ENCODE results near the gene TIMM13. TPM values are rescaled to one million over a fixed set of nuclear protein-coding genes. Genes with fewer than 3 reads are reported as not detected.
"Not testable (repeated sequence)": the region's sequence is repeated elsewhere in the genome, so short reads cannot be mapped to it uniquely, and the experiment has no call there.

TIMM13 gene
- total and polyA plus RNA-seq, 2 donors from 2014 or later = 69.7 to 188 TPM

DNA sequence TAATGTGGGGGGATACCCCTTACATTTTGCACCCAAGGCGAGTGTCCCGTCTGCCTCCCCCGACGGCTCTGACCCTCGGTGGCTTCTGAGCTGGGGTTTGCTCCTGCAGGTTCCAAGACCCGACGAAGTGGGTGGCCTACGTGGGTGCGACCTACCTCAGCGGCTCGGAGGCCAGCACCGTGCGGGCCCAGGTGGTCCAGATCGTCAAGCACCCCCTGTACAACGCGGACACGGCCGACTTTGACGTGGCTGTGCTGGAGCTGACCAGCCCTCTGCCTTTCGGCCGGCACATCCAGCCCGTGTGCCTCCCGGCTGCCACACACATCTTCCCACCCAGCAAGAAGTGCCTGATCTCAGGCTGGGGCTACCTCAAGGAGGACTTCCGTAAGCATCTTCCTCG, 19.1 kb downstream of the TIMM13 start:
- H3K27ac ChIP-seq (ENCODE audit: low read depth in 2 of 2, low read length in 2 of 2) = no peak overlapping the region
- H3K9ac ChIP-seq (ENCODE audit: low read length in 3 of 3) = no peak overlapping the region
- no peaks in the 10 kb centered on the region for H3K4me1 ChIP-seq (ENCODE audit: control insufficient read depth in 2 of 3, insufficient read depth in 2 of 3, low read depth in 1 of 3, low read length in 3 of 3)
- H3K9me3 ChIP-seq (ENCODE audit: control insufficient read depth in 2 of 3, insufficient read depth in 1 of 3, low read length in 3 of 3) = no peaks in the 10 kb centered on the region
- TF ChIP-seq, protein P1, sequence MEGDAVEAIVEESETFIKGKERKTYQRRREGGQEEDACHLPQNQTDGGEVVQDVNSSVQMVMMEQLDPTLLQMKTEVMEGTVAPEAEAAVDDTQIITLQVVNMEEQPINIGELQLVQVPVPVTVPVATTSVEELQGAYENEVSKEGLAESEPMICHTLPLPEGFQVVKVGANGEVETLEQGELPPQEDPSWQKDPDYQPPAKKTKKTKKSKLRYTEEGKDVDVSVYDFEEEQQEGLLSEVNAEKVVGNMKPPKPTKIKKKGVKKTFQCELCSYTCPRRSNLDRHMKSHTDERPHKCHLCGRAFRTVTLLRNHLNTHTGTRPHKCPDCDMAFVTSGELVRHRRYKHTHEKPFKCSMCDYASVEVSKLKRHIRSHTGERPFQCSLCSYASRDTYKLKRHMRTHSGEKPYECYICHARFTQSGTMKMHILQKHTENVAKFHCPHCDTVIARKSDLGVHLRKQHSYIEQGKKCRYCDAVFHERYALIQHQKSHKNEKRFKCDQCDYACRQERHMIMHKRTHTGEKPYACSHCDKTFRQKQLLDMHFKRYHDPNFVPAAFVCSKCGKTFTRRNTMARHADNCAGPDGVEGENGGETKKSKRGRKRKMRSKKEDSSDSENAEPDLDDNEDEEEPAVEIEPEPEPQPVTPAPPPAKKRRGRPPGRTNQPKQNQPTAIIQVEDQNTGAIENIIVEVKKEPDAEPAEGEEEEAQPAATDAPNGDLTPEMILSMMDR (IDR thresholded peaks at IDR 0.05; ENCODE audit: borderline replicate concordance, extremely low read depth, insufficient read depth) = no peak
- intact Hi-C loops (cut with DNase I) = no loop called here
- DNase-seq = no peak
- no peaks in the 10 kb centered on the region for H3K27me3 ChIP-seq (ENCODE audit: control insufficient read depth, insufficient read depth, low read length)
- no peaks in the 10 kb centered on the region for H3K36me3 ChIP-seq (ENCODE audit: control insufficient read depth in 2 of 3, insufficient read depth in 3 of 3, low read length in 3 of 3)
- H3K4me3 ChIP-seq (ENCODE audit: low read length in 3 of 3) = no peak overlapping the region
- FAIRE-seq = no peak

DNA sequence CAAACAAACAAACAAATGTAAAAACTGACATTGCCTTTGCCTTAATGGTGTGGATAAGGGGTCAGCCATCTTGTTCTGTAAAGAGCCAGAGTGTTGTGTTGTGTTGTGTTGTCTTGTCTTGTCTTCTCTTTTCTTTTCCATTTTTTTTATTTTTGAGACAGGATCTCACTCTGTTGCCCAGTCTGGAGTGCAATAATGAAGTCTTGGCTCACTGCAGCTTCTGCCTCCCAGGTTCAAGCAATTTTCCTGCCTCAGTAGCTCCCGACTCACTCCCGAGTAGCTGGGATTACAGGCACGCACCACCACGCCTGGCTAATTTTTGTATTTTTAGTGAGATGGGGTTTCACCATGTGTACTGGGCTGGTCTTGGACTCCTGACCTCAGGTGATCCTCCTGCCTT, 27.8 kb downstream of the TIMM13 start:
- H3K27me3 ChIP-seq (ENCODE audit: control insufficient read depth, insufficient read depth, low read length) = no peaks in the 10 kb centered on the region
- no peak overlapping the region for H3K9ac ChIP-seq (ENCODE audit: low read length in 3 of 3)
- H3K4me1 ChIP-seq (ENCODE audit: control insufficient read depth in 2 of 3, insufficient read depth in 2 of 3, low read depth in 1 of 3, low read length in 3 of 3) = no peaks in the 10 kb centered on the region
- H3K4me3 ChIP-seq (ENCODE audit: low read length in 3 of 3) = no peak overlapping the region
- H3K27ac ChIP-seq (ENCODE audit: low read depth in 2 of 2, low read length in 2 of 2) = no peak overlapping the region
- intact Hi-C loops (cut with DNase I) = no loop called here
- DNase-seq = no peak
- TF ChIP-seq, protein P1 (IDR thresholded peaks at IDR 0.05; ENCODE audit: borderline replicate concordance, extremely low read depth, insufficient read depth) = no peak
- no peaks in the 10 kb centered on the region for H3K9me3 ChIP-seq (ENCODE audit: control insufficient read depth in 2 of 3, insufficient read depth in 1 of 3, low read length in 3 of 3)
- H3K36me3 ChIP-seq (ENCODE audit: control insufficient read depth in 2 of 3, insufficient read depth in 3 of 3, low read length in 3 of 3) = no peaks in the 10 kb centered on the region
- FAIRE-seq = no peak

DNA sequence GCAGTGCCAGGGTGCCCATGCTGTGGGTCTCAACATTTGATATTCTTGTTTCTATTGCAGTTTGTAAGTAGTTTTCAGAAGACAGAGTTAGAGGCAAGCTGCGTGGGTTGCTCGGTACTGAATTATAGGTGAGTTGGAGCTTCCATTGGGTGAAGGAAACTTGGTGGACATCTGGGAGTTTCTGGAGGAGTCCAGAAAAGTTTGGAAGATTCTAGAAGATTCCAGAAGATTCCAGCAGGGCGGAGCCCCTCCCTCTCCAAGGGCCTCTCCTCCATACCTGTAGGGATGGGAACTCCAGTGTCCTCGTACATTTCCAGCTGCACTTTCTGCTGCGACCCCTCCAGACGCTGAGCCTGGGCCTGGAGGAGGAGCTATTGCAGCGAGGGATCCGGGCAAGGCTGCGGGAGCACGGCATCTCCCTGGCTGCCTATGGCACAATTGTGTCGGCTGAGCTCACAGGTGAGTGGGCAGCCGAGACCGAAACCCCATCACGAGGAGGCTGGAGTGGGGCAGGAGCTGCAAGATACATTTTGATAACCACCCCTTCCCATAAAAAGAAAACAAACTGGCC, 28.6 kb downstream of the TIMM13 start:
- Histone ChIP-seq H3K27ac (ENCODE audit: low read depth in 2 of 2, low read length in 2 of 2) (no peak overlapping the region), H3K4me3 (ENCODE audit: low read length in 3 of 3) (no peak overlapping the region), H3K36me3 (ENCODE audit: control insufficient read depth in 2 of 3, insufficient read depth in 3 of 3, low read length in 3 of 3) (no peaks in the 10 kb centered on the region), H3K4me1 (ENCODE audit: control insufficient read depth in 2 of 3, insufficient read depth in 2 of 3, low read depth in 1 of 3, low read length in 3 of 3) (no peaks in the 10 kb centered on the region), H3K9me3 (ENCODE audit: control insufficient read depth in 2 of 3, insufficient read depth in 1 of 3, low read length in 3 of 3) (no peaks in the 10 kb centered on the region), H3K27me3 (ENCODE audit: control insufficient read depth, insufficient read depth, low read length) (no peaks in the 10 kb centered on the region), H3K9ac (ENCODE audit: low read length in 3 of 3) (no peak overlapping the region)
- DNase-seq = no peak
- intact Hi-C loops (cut with DNase I) = no loop called here
- TF ChIP-seq, protein P1 (IDR thresholded peaks at IDR 0.05; ENCODE audit: borderline replicate concordance, extremely low read depth, insufficient read depth) = no peak
- no peak for FAIRE-seq

DNA sequence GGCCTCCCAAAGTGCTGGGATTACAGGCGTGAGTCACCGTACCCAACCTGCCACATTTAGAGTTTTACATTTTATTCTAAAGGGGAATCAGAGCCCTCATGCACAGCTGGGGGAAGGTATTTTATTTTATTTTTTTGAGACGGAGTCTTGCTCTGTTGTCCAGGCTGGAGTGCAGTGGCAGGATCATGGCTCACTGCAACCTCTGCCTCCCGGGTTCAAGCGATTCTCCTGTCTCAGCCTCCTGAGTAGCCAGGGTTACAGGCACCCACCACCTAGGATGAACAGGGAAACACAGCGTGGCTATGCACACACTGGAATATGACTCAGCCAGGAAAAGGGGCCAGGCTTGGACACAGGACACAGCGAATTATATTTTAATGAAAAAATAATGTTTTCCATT, 30.2 kb downstream of the TIMM13 start:
- H3K4me1 ChIP-seq (ENCODE audit: control insufficient read depth in 2 of 3, insufficient read depth in 2 of 3, low read depth in 1 of 3, low read length in 3 of 3); intact Hi-C loops (cut with DNase I); DNase-seq; FAIRE-seq; H3K9me3 ChIP-seq (ENCODE audit: control insufficient read depth in 2 of 3, insufficient read depth in 1 of 3, low read length in 3 of 3); H3K27me3 ChIP-seq (ENCODE audit: control insufficient read depth, insufficient read depth, low read length); H3K9ac ChIP-seq (ENCODE audit: low read length in 3 of 3); H3K27ac ChIP-seq (ENCODE audit: low read depth in 2 of 2, low read length in 2 of 2); H3K36me3 ChIP-seq (ENCODE audit: control insufficient read depth in 2 of 3, insufficient read depth in 3 of 3, low read length in 3 of 3); H3K4me3 ChIP-seq (ENCODE audit: low read length in 3 of 3): not testable (repeated sequence)

DNA sequence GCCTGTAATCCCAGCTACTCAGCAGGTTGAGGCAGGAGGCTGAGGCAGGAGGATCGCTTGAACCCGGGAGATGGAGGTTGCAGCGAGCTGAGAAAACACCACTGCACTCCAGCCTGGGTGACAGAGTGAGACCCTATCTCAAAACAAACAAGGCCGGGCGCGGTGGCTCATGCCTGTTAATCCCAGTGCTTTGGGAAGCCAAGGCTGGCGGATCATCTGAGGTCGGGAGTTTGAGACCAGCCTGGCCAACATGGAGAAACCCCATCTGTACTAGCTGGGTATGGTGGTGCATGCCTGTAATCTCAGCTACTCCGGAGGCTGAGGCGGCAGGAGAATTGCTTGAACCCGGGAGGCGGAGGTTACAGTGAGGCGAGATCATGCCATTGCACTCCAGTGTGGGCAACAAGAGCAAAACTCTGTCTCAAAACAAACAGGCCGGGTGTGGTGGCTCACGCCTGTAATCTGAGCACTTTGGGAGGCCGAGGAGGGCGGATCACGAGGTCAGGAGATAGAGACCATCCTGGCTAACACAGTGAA, 32.0 kb downstream of the TIMM13 start:
- H3K36me3 ChIP-seq (ENCODE audit: control insufficient read depth in 2 of 3, insufficient read depth in 3 of 3, low read length in 3 of 3); H3K9me3 ChIP-seq (ENCODE audit: control insufficient read depth in 2 of 3, insufficient read depth in 1 of 3, low read length in 3 of 3); intact Hi-C loops (cut with DNase I); DNase-seq; H3K4me3 ChIP-seq (ENCODE audit: low read length in 3 of 3); H3K27me3 ChIP-seq (ENCODE audit: control insufficient read depth, insufficient read depth, low read length); H3K4me1 ChIP-seq (ENCODE audit: control insufficient read depth in 2 of 3, insufficient read depth in 2 of 3, low read depth in 1 of 3, low read length in 3 of 3); H3K27ac ChIP-seq (ENCODE audit: low read depth in 2 of 2, low read length in 2 of 2); H3K9ac ChIP-seq (ENCODE audit: low read length in 3 of 3); FAIRE-seq: not testable (repeated sequence)
